Prostate gland (tissue), 2 donors: ENCODE data around the gene SIAH2.

ENCODE experiments used
- POLR2A ChIP-seq: fragments of 450-650 bp; IDR thresholded peaks from one replicate; pipeline ENCODE4 v1.6.1; 2016; ENCODE audit warnings: antibody characterized with exemption, mild to moderate bottlenecking
- TF ChIP-seq, protein P1 (sequence below), 4 experiments: fragments of 200-600 bp in 2 of 4; fragments of 450-650 bp in 2 of 4; sonication (generic) in 2 of 4; IDR thresholded peaks; 1 replicate in 3 of 4; 2 replicates in 1 of 4; pipeline ENCODE4 v1.5.1; 2016 to 2019; ENCODE audit warnings: antibody characterized with exemption in 4 of 4, mild to moderate bottlenecking in 2 of 4, moderate library complexity in 2 of 4

DNA sequence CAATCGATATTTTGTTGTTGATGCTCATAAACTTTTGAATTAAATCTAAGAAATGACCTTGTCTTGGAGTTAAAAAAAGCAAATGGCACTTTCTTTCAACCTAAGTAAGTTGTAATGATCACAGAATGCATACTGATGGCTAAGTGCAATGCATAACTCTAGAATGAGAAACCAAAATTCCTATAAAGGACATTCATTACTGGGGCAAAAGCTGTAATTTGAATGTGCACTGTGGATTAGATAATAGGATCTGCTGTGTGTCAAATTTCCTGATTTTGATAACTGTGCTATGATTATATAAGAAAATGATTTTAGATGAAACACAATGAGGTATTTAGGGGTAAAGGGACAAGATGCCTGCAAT, 14.3 kb downstream of the SIAH2 start:
- no peak for TF ChIP-seq POLR2A
- TF ChIP-seq, protein P1, sequence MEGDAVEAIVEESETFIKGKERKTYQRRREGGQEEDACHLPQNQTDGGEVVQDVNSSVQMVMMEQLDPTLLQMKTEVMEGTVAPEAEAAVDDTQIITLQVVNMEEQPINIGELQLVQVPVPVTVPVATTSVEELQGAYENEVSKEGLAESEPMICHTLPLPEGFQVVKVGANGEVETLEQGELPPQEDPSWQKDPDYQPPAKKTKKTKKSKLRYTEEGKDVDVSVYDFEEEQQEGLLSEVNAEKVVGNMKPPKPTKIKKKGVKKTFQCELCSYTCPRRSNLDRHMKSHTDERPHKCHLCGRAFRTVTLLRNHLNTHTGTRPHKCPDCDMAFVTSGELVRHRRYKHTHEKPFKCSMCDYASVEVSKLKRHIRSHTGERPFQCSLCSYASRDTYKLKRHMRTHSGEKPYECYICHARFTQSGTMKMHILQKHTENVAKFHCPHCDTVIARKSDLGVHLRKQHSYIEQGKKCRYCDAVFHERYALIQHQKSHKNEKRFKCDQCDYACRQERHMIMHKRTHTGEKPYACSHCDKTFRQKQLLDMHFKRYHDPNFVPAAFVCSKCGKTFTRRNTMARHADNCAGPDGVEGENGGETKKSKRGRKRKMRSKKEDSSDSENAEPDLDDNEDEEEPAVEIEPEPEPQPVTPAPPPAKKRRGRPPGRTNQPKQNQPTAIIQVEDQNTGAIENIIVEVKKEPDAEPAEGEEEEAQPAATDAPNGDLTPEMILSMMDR (IDR thresholded peaks at IDR 0.05), result no peak
